Fibroblast of the conjunctiva (primary cell): Measurements from ENCODE around the gene SULT1C3.
"Not testable (repeated sequence)": the region's sequence is repeated elsewhere in the genome, so short reads cannot be mapped to it uniquely, and the experiment has no call there.

Experiments
- DNase-seq: peaks from one replicate; pipeline ENCODE4 v3.0.0-alpha.2; 2010; ENCODE audit warnings: low read depth

The SULT1C3 gene

GRCh38 chr2:108244667-108245414 lies 5.1 kb downstream of the SULT1C3 start:
- no peak for DNase-seq

- DNase-seq = no peak
These were observed 13.3 kb downstream of the SULT1C3 start for GRCh38 chr2:108253106-108253505.

- no peak for DNase-seq
These were observed 18.1 kb downstream of the SULT1C3 start for GRCh38 chr2:108257757-108258331.

GRCh38 chr2:108260773-108261172 lies 21.0 kb downstream of the SULT1C3 start:
- no peak for DNase-seq

- DNase-seq = no peak
These were observed 22.3 kb downstream of the SULT1C3 start for GRCh38 chr2:108262036-108262435.

GRCh38 chr2:108263401-108263800 lies 23.6 kb downstream of the SULT1C3 start:
- DNase-seq = no peak

GRCh38 chr2:108266218-108266617 lies 26.4 kb downstream of the SULT1C3 start:
- DNase-seq = no peak

- DNase-seq = no peak
These were observed 27.3 kb downstream of the SULT1C3 start for GRCh38 chr2:108267101-108267500.

- peak; percentile 28 for DNase-seq
These were observed 28.2 kb downstream of the SULT1C3 start for GRCh38 chr2:108268001-108268400.

GRCh38 chr2:108270346-108270745 lies 30.6 kb downstream of the SULT1C3 start:
- DNase-seq = no peak

- no peak for DNase-seq
These were observed 31.2 kb downstream of the SULT1C3 start for GRCh38 chr2:108270768-108271506.

- DNase-seq = peak; percentile 59
These were observed 32.0 kb downstream of the SULT1C3 start for GRCh38 chr2:108271691-108272253.

- DNase-seq = no peak
These were observed 38.9 kb downstream of the SULT1C3 start for GRCh38 chr2:108278631-108279030.

- DNase-seq = no peak
These were observed 39.7 kb downstream of the SULT1C3 start for GRCh38 chr2:108279468-108279867.

GRCh38 chr2:108280466-108280865 lies 40.7 kb downstream of the SULT1C3 start:
- no peak for DNase-seq

GRCh38 chr2:108284566-108284965 lies 44.8 kb downstream of the SULT1C3 start:
- not testable (repeated sequence) for DNase-seq

GRCh38 chr2:108285616-108286015 lies 45.8 kb downstream of the SULT1C3 start:
- no peak for DNase-seq

- DNase-seq = no peak
These were observed 47.4 kb downstream of the SULT1C3 start for GRCh38 chr2:108287169-108287568.

GRCh38 chr2:108288534-108289106 lies 48.9 kb downstream of the SULT1C3 start, which contains the start of gene SULT1C2:
Gene SULT1C2 (plus strand): TSS chr2:108288895. CDS start chr2:108293668, 4,773 bp downstream.
- no peak for DNase-seq

GRCh38 chr2:108293850-108294249 lies 54.1 kb downstream of the SULT1C3 start:
- DNase-seq = no peak

GRCh38 chr2:108297436-108298141 lies 57.8 kb downstream of the SULT1C3 start:
- DNase-seq = no peak

- DNase-seq = no peak
These were observed 61.8 kb downstream of the SULT1C3 start for GRCh38 chr2:108301558-108301957.
